ENCODE data around the gene PROSER2.

- TF ChIP-seq, protein P1, sequence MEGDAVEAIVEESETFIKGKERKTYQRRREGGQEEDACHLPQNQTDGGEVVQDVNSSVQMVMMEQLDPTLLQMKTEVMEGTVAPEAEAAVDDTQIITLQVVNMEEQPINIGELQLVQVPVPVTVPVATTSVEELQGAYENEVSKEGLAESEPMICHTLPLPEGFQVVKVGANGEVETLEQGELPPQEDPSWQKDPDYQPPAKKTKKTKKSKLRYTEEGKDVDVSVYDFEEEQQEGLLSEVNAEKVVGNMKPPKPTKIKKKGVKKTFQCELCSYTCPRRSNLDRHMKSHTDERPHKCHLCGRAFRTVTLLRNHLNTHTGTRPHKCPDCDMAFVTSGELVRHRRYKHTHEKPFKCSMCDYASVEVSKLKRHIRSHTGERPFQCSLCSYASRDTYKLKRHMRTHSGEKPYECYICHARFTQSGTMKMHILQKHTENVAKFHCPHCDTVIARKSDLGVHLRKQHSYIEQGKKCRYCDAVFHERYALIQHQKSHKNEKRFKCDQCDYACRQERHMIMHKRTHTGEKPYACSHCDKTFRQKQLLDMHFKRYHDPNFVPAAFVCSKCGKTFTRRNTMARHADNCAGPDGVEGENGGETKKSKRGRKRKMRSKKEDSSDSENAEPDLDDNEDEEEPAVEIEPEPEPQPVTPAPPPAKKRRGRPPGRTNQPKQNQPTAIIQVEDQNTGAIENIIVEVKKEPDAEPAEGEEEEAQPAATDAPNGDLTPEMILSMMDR (IDR thresholded peaks at IDR 0.05), result no peak
- no peak for TF ChIP-seq POLR2A (IDR thresholded peaks at IDR 0.05)
Observed at GRCh38 chr10:11866199-11866925, 43.2 kb downstream of the PROSER2 start.
